Activated naive CD4-positive, alpha-beta T cell treated with anti-CD3 and anti-CD28 coated beads, Interleukin-2, amount 10 ng/mL, durations not matched to agents 7 days and 5 days (primary cell): ENCODE measurements around the gene ZG16.
"Not testable (repeated sequence)": the region's sequence is repeated elsewhere in the genome, so short reads cannot be mapped to it uniquely, and the experiment has no call there.

Experiments
- CTCF ChIA-PET: fragments of 350-600 bp; sonication (Branson Sonifier 250); formaldehyde crosslinking; loops from one replicate; lab custom pipeline; 2021; ENCODE audit warnings: antibody characterized with exemption; lab: Charles Lee
- DNase-seq: peaks from one replicate; pipeline ENCODE4 v3.0.0-alpha.2; 2020
- H3K27ac Mint-ChIP-seq: one replicate; pipeline ENCODE4 v1.8.0; 2021; ENCODE audit warnings: mild to moderate bottlenecking, moderate library complexity, mixed read lengths
- H3K27me3 Mint-ChIP-seq: one replicate; pipeline ENCODE4 v1.8.0; 2021; ENCODE audit warnings: mild to moderate bottlenecking, mixed read lengths
- H3K36me3 Mint-ChIP-seq: one replicate; pipeline ENCODE4 v1.8.0; 2021; ENCODE audit warnings: mixed read lengths
- H3K4me1 Mint-ChIP-seq: one replicate; pipeline ENCODE4 v1.8.0; 2021; ENCODE audit warnings: mixed read lengths
- H3K4me3 Mint-ChIP-seq: one replicate; pipeline ENCODE4 v1.8.0; 2021; ENCODE audit warnings: mild to moderate bottlenecking, moderate library complexity, mixed read lengths
- H3K9me3 Mint-ChIP-seq: one replicate; pipeline ENCODE4 v1.8.0; 2021; ENCODE audit warnings: mixed read lengths

ZG16 gene, protein sequence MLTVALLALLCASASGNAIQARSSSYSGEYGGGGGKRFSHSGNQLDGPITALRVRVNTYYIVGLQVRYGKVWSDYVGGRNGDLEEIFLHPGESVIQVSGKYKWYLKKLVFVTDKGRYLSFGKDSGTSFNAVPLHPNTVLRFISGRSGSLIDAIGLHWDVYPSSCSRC

DNA sequence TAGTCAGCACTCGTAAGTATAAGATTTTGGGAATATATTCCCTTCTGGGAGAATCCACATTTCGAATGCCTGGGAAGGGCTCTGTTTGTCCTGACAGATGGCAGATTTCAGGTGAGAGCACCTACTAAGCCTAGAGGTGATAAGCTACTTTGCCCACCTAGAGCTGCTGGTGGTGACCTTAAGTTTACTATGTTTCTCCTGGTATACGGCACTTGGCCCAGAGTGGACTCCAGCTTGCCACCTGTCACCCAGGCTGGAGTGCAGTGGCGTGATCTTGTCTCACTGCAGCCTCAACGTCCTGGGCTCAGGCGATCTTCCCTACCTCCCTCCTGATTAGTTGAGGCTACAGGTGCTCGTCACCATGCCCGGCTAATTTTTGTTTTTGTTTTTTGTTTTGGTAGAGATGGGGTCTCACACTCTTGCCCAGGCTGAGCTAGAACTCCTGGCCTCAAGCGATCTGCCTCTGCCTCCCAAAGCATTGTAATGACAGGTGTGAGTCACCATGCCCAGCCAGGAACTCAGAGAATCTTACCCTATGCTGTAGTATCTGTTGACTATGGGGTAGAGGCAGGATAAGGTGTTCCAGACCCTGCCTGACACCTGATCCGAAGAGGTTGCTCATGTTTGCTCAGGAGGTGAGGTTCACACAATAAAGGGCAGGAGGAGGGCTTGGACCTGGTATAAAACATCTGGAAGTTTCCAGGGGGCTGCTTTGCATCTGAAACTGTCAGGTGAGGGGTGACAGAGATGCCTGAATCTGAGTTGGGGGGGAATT lies at the start of gene ZG16:
ZG16 (plus strand) TSS at position 681 of the 775 bp plus-strand sequence. CDS start 1,011 bp downstream, outside the sequence.
- Mint-ChIP-seq H3K4me1 (no peaks in the 10 kb centered on the region), H3K36me3 (no peaks in the 10 kb centered on the region), H3K27me3 (peaks cover 64% of the 10 kb centered on the region), H3K27ac (no peak within 1 kb of the TSS), H3K9me3 (no peaks in the 10 kb centered on the region), H3K4me3 (no peak within 1 kb of the TSS)
- CTCF ChIA-PET: interaction anchor here (1.2 kb wide), 1 partner anchor 16 kb away, joined by 4 read pairs; no protein-coding TSS in a partner anchor
- no peak for DNase-seq

DNA sequence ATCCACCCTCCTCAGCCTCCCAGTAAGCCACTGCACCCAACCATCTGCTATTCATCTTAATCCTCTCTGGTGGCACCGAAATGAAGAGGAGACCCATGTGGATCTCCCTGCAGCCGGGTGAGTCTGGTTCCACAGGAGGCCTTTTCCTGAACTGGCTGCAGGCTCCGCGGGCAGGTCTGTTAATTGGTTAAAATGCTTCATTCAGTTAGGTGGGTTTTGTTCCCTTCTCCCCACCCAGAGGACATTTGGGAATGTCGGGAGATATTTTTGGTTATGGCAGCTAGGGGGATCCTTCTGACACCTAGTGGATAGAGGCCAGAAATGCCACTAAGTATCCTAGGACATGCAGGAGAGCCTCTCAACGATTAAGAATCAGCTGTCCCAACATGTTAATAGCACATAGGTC lies 48.9 kb upstream of the ZG16 start:
- CTCF ChIA-PET: interaction anchor here (0.7 to 5.8 kb wide), 14 partner anchors 9 to 303 kb away, joined by 3 to 23 read pairs (median 4); partner anchors contain the start of gene KIF22
- H3K27me3 Mint-ChIP-seq: peaks cover 35% of the 10 kb centered on the region
- H3K4me1 Mint-ChIP-seq: peaks cover 35% of the 10 kb centered on the region
- H3K4me3 Mint-ChIP-seq: no peak overlapping the region
- no peak for DNase-seq
- H3K27ac Mint-ChIP-seq: no peak overlapping the region
- H3K9me3 Mint-ChIP-seq: peaks cover 10% of the 10 kb centered on the region
- H3K36me3 Mint-ChIP-seq: peaks cover 17% of the 10 kb centered on the region

DNA sequence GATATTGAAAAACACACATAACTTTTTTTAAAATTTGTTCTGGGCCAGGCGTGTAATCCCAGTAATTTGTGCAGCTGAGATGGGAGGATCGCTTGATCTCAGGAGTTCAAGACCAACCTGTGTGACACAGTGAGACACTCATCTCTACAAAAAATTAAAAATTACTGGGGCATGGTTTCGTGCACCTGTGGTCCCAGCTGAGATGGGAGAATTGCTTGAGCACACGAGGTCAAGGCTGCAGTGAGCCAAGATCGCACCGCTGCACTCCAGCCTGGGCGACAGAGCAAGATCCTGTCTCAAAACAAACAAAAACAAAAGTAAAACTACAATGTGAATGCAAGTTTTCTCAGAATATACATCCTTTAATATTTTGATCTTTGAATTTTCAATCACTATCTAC lies 47.4 kb upstream of the ZG16 start:
- Mint-ChIP-seq H3K4me1 (peaks cover 36% of the 10 kb centered on the region), H3K36me3 (peaks cover 22% of the 10 kb centered on the region), H3K27ac (no peak overlapping the region), H3K4me3 (no peak overlapping the region), H3K9me3 (peaks cover 13% of the 10 kb centered on the region), H3K27me3 (peaks cover 34% of the 10 kb centered on the region)
- DNase-seq: no peak
- CTCF ChIA-PET: interaction anchor here (0.6 to 5.8 kb wide), 7 partner anchors 9 to 196 kb away, joined by 3 to 23 read pairs (median 4); partner anchors contain the start of genes KCTD13 and KIF22

DNA sequence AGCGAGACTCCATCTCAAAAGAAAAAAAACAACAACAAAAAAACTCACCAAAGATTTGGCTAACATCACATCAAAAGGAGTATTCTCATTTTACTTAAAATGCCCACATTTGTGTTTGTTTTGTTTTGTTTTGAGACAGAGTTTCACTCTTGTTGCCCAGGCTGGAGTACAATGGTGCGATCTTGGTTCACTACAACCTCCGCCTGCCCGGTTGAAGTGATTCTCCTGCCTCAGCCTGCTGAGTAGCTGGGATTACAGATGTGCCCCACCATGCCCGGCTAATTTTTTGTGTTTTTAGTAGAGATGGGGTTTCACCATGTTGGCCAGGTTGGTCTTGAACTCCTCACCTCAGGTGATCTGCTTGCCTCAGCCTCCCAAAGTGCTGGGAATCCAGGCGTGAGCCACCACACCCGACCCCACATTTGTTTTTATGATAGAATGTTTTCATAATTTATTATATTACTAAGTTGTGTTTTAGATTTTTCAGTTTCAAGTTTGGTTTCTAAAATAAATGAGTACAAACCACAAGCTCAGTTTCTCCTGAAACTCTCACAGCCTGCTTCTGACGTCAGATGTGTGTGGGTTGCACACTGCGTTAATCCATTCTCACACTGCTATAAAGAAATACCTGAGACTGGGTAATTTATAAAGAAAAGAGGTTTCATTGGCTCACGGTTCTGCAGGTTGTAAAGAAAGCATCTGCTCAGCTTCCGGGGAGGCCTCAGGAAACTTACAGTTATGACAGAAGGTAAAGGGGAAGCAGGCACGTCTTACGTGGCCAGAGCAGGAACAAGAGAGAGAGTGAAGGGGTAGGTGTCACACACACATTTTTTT lies 46.1 kb upstream of the ZG16 start:
- Mint-ChIP-seq H3K27ac (peak overlapping the region; percentile 89), H3K9me3 (peaks cover 13% of the 10 kb centered on the region), H3K27me3 (peaks cover 25% of the 10 kb centered on the region), H3K4me1 (peaks cover 47% of the 10 kb centered on the region), H3K36me3 (peaks cover 33% of the 10 kb centered on the region)
- CTCF ChIA-PET: interaction anchor here (0.7 to 5.8 kb wide), 5 partner anchors 9 to 53 kb away, joined by 3 to 23 read pairs (median 4); no protein-coding TSS in a partner anchor
- DNase-seq: peak; percentile 54
- not testable (repeated sequence) for H3K4me3 Mint-ChIP-seq

DNA sequence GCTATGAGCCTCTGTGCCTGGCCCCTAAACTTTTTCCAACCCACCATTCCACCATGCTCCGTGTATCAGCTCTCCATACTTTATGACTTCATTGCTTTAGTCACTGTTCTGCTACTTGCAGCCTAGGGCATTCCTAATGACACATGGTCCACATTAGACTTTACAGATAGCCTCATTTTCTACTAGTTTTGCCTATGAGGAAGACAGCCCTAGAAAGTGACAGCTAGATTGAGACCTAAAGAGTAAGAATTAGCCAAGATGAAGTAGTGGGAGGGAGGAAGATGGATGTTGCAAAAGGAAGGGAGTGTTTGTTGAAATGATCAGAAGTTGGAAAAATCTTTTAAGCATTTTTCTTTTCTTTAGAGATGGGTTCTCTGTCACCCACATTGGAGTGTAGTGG lies 43.3 kb upstream of the ZG16 start:
- H3K36me3 Mint-ChIP-seq: peaks cover 44% of the 10 kb centered on the region
- DNase-seq: no peak
- peaks cover 66% of the 10 kb centered on the region for H3K4me1 Mint-ChIP-seq
- H3K27me3 Mint-ChIP-seq: no peaks in the 10 kb centered on the region
- H3K27ac Mint-ChIP-seq: no peak overlapping the region
- H3K9me3 Mint-ChIP-seq: peaks cover 13% of the 10 kb centered on the region
- CTCF ChIA-PET: interaction anchor here (1.0 to 1.7 kb wide), 2 partner anchors 24 to 113 kb away, joined by 3 read pairs; no protein-coding TSS in a partner anchor
- no peak overlapping the region for H3K4me3 Mint-ChIP-seq

DNA sequence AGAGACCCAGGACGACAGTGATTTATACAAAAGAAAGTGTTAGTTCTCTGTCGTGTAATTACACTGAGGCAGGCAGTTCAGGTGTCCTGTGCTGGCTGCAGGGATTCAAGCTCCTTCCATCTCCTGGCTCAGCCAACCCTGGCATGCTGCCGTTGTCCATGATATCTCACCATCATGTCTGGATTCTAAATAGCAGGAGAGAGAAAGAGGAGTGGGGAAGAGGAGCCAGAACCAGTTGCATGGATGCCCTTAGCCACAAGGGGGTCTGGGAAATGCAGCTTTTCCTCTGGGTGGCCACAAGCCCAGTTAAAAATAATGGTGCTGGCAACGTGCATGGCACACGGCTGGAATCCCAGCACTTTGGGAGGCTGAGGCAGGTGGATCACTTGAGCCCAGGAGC lies 41.9 kb upstream of the ZG16 start:
- no peak for DNase-seq
- Mint-ChIP-seq H3K27me3 (no peaks in the 10 kb centered on the region), H3K4me3 (no peak overlapping the region), H3K9me3 (peaks cover 13% of the 10 kb centered on the region), H3K4me1 (peaks cover 72% of the 10 kb centered on the region), H3K27ac (no peak overlapping the region), H3K36me3 (peaks cover 55% of the 10 kb centered on the region)
- CTCF ChIA-PET: interaction anchor here (0.7 kb wide), 1 partner anchor 49 kb away, joined by 3 read pairs; no protein-coding TSS in a partner anchor

DNA sequence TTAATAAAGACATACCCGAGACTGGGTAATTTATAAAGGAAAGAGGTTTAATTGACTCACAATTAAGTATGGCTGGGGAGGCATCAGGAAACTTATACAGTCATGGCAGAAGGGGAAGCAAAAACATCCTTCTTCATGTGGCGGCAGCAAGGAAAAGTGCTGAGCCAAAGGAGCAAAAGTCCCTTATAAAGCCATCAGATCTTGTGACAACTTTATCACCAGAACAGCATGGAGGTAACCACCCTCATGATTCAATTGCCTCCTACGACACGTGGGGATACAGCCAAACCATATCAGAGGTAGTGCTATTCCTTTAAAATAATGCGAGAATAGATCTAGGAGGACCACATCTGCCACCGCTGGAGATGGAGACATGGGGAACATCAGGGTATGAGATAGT lies 41.3 kb upstream of the ZG16 start:
- CTCF ChIA-PET: no interaction called here
- Mint-ChIP-seq H3K27ac (peak overlapping the region; percentile 35), H3K4me1 (peaks cover 72% of the 10 kb centered on the region), H3K9me3 (peaks cover 11% of the 10 kb centered on the region), H3K36me3 (peaks cover 59% of the 10 kb centered on the region), H3K4me3 (no peak overlapping the region), H3K27me3 (no peaks in the 10 kb centered on the region)
- no peak for DNase-seq

DNA sequence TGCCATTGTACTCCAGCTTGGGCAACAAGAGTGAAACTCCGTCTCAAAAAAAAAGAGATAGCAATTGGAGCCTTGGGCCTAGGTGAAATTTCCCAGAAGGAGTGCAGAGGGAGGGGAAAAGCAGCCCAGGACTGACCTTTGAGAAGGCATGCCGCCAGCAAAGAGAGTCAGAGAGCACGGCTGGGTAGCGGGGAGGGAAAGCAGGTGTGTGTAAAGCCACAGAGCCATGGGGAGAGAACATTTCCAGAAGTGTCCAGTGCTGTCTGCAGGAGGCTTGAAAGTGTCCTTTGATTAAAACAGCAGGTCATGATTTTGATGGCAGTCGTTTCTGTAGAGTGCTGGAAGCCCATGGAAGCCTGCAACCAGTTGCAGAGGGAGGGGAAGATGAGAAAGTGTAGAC lies 40.3 kb upstream of the ZG16 start:
- peaks cover 62% of the 10 kb centered on the region for H3K36me3 Mint-ChIP-seq
- H3K27me3 Mint-ChIP-seq: no peaks in the 10 kb centered on the region
- H3K4me3 Mint-ChIP-seq: peak overlapping the region; percentile 1
- peaks cover 8% of the 10 kb centered on the region for H3K9me3 Mint-ChIP-seq
- peaks cover 74% of the 10 kb centered on the region for H3K4me1 Mint-ChIP-seq
- CTCF ChIA-PET: interaction anchor here (1.9 to 2.7 kb wide), 2 partner anchors 14 to 48 kb away, joined by 8 to 13 read pairs; no protein-coding TSS in a partner anchor
- H3K27ac Mint-ChIP-seq: peak overlapping the region; percentile 66
- no peak for DNase-seq

DNA sequence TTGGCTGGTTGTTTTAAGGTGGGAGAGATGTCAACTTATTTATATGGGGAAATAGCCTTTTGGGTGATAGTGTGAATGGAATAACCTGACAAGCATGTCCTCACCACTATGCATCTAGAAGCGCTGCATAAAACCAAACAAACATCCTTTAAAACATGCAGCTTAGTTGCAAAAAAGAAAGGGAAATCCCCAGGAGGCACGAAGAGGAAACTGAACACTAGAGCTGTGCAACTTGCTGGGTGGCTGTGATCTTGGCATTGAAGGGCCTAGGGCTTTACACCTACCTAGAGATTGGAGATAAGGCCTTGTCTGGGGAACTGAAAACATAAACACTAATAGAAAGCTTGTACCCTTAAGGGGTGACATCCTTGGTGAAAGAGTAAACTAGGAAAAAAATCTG lies 39.5 kb upstream of the ZG16 start:
- H3K9me3 Mint-ChIP-seq: peaks cover 4% of the 10 kb centered on the region
- H3K27ac Mint-ChIP-seq: peak overlapping the region; percentile 66
- no peaks in the 10 kb centered on the region for H3K27me3 Mint-ChIP-seq
- peaks cover 77% of the 10 kb centered on the region for H3K4me1 Mint-ChIP-seq
- CTCF ChIA-PET: interaction anchor here (0.9 to 2.7 kb wide), 10 partner anchors 9 to 110 kb away, joined by 3 to 13 read pairs (median 6); partner anchors contain the start of gene KIF22
- H3K36me3 Mint-ChIP-seq: peaks cover 64% of the 10 kb centered on the region
- no peak overlapping the region for H3K4me3 Mint-ChIP-seq
- DNase-seq: peak; percentile 75

DNA sequence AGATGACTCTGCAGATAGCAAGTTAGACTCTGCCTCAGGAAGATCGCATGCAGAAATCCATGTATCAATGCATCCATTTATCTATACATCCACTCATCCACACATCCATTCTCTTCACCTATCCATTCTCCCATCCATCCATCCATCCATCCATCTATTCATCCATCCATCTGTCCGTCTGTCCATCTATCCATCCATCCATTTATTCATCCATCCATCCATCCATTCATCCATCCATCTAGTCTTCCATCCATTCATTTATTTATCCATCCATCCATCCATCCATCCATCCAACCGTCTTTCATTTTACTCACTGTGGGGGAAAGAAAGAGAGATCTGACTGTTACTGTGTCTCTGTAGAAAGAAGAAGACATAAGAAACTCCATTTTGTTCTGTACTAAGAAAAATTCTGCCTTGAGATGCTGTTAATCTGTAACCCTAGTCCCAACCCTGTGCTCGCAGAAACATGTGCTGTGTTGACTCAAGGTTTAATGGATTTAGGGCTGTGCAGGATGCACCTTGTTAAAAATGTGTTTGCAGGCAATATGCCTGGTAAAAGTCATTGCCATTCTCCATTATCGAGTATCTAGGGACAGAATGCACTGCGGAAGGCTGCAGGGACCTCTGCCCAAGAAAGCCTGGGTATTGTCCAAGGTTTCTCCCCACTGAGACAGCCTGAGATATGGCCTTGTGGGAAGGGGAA lies 38.0 kb upstream of the ZG16 start:
- CTCF ChIA-PET: interaction anchor here (0.7 to 2.7 kb wide), 3 partner anchors 10 to 50 kb away, joined by 3 to 13 read pairs (median 8); partner anchors contain the start of gene KIF22
- H3K27me3 Mint-ChIP-seq: not testable (repeated sequence)
- H3K36me3 Mint-ChIP-seq: peaks cover 69% of the 10 kb centered on the region

DNA sequence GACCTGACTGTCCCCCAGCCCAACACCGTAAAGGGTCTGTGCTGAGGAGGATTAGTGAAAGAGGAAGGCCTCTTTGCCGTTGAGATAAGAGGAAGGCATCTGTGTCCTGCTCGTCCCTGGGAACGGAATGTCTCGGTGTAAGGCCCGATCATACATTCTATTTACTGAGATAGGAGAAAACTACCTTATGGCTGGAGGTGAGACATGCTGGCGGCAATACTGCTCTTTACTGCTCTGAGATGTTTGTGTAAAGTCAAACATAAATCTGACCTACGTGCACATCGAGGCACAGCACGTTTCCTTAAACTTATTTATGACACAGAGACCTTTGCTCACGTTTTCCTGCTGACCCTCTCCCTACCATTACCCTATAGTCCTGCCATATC lies 37.4 kb upstream of the ZG16 start:
- H3K9me3 Mint-ChIP-seq, CTCF ChIA-PET, DNase-seq, H3K27me3 Mint-ChIP-seq, H3K27ac Mint-ChIP-seq, H3K4me3 Mint-ChIP-seq: not testable (repeated sequence)
- Mint-ChIP-seq H3K4me1 (peaks cover 77% of the 10 kb centered on the region), H3K36me3 (peaks cover 74% of the 10 kb centered on the region)

More for the DNA sequence above, 38.0 kb upstream of the ZG16 start:
- H3K4me3 Mint-ChIP-seq, DNase-seq, H3K9me3 Mint-ChIP-seq: not testable (repeated sequence)
- H3K27ac Mint-ChIP-seq: peak overlapping the region; percentile 3
- peaks cover 77% of the 10 kb centered on the region for H3K4me1 Mint-ChIP-seq

DNA sequence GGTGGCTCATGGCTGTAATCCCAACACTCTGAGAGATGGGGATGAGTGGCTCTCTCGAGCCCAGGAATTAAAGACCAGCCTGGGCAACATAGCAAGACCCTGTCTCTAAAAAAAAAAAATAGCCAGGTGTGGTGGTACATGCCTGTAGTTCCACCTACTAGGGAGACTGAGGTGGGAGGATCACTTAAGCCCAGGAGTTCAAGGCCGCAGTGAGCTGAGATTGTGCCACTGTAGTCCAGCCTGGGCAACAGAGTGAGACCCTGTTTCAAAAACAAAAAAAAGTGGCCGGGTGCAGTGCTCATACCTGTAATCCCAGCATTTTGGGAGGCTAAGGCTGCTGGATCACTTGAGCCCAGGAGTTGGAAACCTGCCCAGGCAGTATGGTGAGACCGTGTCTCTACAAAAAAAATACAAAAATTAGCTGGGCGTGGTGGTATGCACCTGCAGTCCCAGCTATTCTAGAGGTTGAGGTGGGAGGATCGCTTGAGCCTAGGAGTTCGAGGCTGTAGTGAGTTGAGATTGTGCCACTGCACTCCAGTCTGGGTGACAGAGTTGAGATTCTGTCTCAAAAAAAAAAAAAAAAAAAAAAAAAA lies 35.3 kb upstream of the ZG16 start:
- H3K36me3 Mint-ChIP-seq: peaks cover 72% of the 10 kb centered on the region
- peak overlapping the region; percentile 100 for H3K4me3 Mint-ChIP-seq

DNA sequence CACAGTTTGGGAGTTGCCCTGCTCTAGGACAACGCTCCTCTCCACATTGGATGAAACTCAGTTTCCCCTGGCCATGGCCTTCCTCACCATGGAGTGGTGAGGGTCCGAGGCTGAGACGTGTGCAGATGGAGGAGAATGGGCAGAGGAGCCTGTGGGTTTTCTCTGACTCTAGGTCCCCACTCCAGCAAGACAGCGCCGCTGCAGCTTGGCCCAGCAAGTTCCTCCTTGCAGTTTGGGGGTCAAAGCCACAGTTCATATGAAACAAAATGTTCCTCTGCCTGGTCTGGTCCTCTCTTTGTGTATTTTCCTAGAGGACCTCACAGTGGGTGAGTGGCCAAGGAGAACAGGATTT lies 34.6 kb upstream of the ZG16 start:
- CTCF ChIA-PET: interaction anchor here (0.6 to 1.9 kb wide), 2 partner anchors 42 to 55 kb away, joined by 3 to 8 read pairs; no protein-coding TSS in a partner anchor
- Mint-ChIP-seq H3K4me1 (peaks cover 78% of the 10 kb centered on the region), H3K9me3 (no peaks in the 10 kb centered on the region), H3K27me3 (peaks cover 5% of the 10 kb centered on the region), H3K36me3 (peaks cover 72% of the 10 kb centered on the region), H3K4me3 (peak overlapping the region; percentile 100), H3K27ac (peak overlapping the region; percentile 88)
- no peak for DNase-seq

More for the DNA sequence above, 35.3 kb upstream of the ZG16 start:
- Mint-ChIP-seq H3K27ac (no peak overlapping the region), H3K4me1 (peaks cover 82% of the 10 kb centered on the region), H3K9me3 (no peaks in the 10 kb centered on the region), H3K27me3 (peaks cover 5% of the 10 kb centered on the region)
- DNase-seq: no peak
- CTCF ChIA-PET: interaction anchor here (0.6 kb wide), 1 partner anchor 54 kb away, joined by 3 read pairs; no protein-coding TSS in a partner anchor
